Nephron (organoid): ENCODE results near the gene SERTAD1.

Experiments used
- H3K27ac Mint-ChIP-seq, 3 experiments: 2 replicates each; pipeline ENCODE4 v1.8.0; 2020; ENCODE audit warnings: mixed read lengths in 3 of 3, mild to moderate bottlenecking in 2 of 3, moderate library complexity in 1 of 3
- H3K27me3 Mint-ChIP-seq: 2 replicates; pipeline ENCODE4 v1.8.0; 2021; ENCODE audit warnings: low read depth, mild to moderate bottlenecking, moderate library complexity, mixed read lengths
- H3K36me3 Mint-ChIP-seq: 2 replicates; pipeline ENCODE4 v1.8.0; 2020; ENCODE audit warnings: low read depth, mixed read lengths
- H3K4me1 Mint-ChIP-seq: 2 replicates; pipeline ENCODE4 v1.8.0; 2020; ENCODE audit warnings: mixed read lengths
- H3K4me3 Mint-ChIP-seq, 3 experiments: 2 replicates each; pipeline ENCODE4 v1.8.0; 2020; ENCODE audit warnings: mild to moderate bottlenecking in 3 of 3, mixed read lengths in 3 of 3, moderate library complexity in 2 of 3
- H3K9me3 Mint-ChIP-seq: 2 replicates; pipeline ENCODE4 v1.8.0; 2020; ENCODE audit warnings: mixed read lengths
- TF ChIP-seq, protein P1 (sequence below), 3 experiments: fragments of 200-600 bp; sonication (generic); IDR thresholded peaks; one replicate each; pipeline ENCODE4 v1.5.0; 2021; ENCODE audit warnings: antibody characterized with exemption in 3 of 3; ENCODE audit not compliant: unreplicated experiment in 3 of 3

The SERTAD1 gene

DNA sequence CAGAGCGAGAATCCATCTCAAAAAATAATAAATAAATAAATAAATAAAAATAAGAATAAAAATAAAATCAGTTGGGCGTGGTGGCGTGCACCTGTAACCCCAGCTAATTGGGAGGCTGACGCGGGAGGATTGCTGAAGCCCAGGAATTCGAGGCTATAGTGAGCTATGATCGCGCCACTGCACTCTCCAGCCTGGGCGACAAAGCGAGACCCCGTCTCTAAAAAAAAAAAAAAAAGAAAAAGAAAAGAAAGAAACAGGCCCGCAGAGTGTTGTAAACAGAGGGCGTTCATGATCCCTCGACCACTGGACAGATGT is 5.4 kb downstream of the SERTAD1 start:
- Mint-ChIP-seq H3K27ac (peak overlapping the region; percentile 98 to 99 (median 99)), H3K36me3 (peaks cover 6% of the 10 kb centered on the region), H3K4me3 (peak overlapping the region; percentile 79 to 86 (median 83)), H3K4me1 (peaks cover 46% of the 10 kb centered on the region), H3K27me3 (no peaks in the 10 kb centered on the region), H3K9me3 (no peaks in the 10 kb centered on the region)
- TF ChIP-seq, protein P1, sequence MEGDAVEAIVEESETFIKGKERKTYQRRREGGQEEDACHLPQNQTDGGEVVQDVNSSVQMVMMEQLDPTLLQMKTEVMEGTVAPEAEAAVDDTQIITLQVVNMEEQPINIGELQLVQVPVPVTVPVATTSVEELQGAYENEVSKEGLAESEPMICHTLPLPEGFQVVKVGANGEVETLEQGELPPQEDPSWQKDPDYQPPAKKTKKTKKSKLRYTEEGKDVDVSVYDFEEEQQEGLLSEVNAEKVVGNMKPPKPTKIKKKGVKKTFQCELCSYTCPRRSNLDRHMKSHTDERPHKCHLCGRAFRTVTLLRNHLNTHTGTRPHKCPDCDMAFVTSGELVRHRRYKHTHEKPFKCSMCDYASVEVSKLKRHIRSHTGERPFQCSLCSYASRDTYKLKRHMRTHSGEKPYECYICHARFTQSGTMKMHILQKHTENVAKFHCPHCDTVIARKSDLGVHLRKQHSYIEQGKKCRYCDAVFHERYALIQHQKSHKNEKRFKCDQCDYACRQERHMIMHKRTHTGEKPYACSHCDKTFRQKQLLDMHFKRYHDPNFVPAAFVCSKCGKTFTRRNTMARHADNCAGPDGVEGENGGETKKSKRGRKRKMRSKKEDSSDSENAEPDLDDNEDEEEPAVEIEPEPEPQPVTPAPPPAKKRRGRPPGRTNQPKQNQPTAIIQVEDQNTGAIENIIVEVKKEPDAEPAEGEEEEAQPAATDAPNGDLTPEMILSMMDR (IDR thresholded peaks at IDR 0.05; ENCODE audit: unreplicated experiment in 3 of 3) = no peak

DNA sequence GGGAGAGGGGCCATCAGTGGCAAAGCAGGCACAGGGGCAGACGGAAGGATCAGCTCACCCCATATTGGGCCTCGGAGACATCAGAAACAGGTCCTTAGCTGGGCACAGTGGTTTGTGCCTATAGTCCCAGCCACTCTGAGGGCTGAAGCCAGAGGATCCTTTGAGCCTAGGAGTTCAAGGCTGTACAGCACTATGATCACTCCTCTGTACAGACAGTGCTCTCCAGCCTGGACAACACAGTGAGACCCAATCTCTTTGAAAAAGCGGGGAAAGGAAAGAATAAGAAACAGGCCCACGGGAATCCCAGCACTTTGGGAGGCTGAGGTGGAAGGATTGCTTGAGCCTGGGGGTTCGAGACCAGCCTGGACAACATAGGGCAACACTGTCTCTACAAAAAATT is 6.0 kb downstream of the SERTAD1 start:
- TF ChIP-seq, protein P1 (IDR thresholded peaks at IDR 0.05; ENCODE audit: unreplicated experiment in 3 of 3) = no peak
- Mint-ChIP-seq H3K36me3 (peaks cover 6% of the 10 kb centered on the region), H3K27me3 (no peaks in the 10 kb centered on the region), H3K9me3 (no peaks in the 10 kb centered on the region), H3K27ac (peak overlapping the region; percentile 71 to 89 (median 77)), H3K4me1 (peaks cover 51% of the 10 kb centered on the region), H3K4me3 (peak overlapping the region; percentile 61 to 74 (median 66))

DNA sequence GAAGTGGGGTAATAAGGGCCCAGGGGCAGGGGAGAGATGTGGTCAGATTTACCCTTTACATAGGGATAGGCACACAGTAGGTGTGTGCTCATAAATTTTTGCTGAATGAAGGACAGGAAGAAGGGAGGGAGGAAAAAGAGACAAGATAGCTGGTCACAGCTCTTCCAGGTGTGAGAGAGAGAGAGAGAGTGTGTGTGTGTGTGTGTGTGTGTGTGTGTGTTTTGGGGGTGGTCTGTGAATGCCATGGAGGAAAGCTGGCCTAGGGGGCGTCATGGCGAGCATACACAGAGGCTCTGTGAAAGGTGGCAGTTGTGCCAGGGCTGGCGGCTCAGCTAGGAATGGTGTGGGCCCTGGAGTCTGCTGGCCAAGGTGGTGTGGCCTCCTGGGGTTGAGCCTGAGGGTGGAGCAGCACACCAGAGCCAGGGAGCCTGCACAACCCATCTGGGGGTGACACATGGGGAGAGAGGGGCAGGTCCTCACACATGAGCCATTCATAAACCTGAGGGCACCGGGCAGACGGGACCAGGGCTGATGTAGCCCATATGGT is 6.7 kb downstream of the SERTAD1 start:
- Mint-ChIP-seq H3K27ac (peak overlapping the region; percentile 71 to 89 (median 77)), H3K4me3 (peak overlapping the region; percentile 61 to 68 (median 66)), H3K27me3 (no peaks in the 10 kb centered on the region), H3K36me3 (peaks cover 6% of the 10 kb centered on the region), H3K9me3 (no peaks in the 10 kb centered on the region), H3K4me1 (peaks cover 47% of the 10 kb centered on the region)
- TF ChIP-seq, protein P1 (IDR thresholded peaks at IDR 0.05; ENCODE audit: unreplicated experiment in 3 of 3) = no peak

DNA sequence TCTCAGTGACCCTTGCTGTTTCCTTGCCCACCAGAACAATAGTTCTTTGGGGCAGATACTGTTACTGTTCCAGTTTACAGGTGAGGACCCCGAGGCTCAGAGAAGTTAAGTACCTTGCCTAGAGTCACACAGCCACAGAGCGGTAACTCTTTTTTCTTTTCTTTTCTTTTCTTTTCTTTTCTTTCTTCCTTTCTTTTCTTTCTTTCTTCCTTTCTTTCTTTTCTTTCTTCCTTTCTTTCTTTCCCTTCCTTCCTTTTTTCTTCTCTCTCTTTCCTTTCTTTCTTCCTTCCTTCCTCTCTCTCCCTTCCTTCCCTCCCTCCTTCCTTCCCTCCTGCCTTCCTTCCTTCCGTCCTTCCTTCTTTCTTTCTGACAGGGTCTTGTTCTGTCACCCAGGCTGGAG is 7.8 kb downstream of the SERTAD1 start:
- Mint-ChIP-seq H3K27me3 (no peaks in the 10 kb centered on the region), H3K27ac (peak overlapping the region; percentile 89 to 97 (median 89)), H3K36me3 (peaks cover 6% of the 10 kb centered on the region), H3K9me3 (no peaks in the 10 kb centered on the region), H3K4me1 (peaks cover 52% of the 10 kb centered on the region), H3K4me3 (peak overlapping the region in 2 of 3 experiments; percentile 13 to 39)
- TF ChIP-seq, protein P1 (IDR thresholded peaks at IDR 0.05; ENCODE audit: unreplicated experiment in 3 of 3) = no peak

DNA sequence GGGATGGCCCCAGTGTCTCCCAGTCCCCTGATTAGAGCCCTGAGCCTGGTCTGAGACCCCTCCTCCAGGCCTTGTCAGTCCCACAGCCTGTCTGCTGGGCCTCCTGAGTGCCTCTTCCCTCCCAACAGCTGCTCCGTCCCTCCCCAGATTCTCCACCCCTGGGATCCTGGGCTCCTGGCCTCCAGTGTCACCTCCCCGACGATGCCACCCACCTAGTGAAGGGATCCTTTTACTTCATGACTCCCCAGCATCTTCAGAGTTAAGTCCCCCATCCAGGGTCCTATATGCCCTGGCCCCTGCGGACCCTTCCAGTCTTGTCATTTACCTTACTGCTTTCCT is 8.2 kb downstream of the SERTAD1 start:
- peaks cover 52% of the 10 kb centered on the region for H3K4me1 Mint-ChIP-seq
- H3K36me3 Mint-ChIP-seq = peaks cover 6% of the 10 kb centered on the region
- H3K27ac Mint-ChIP-seq = peak overlapping the region; percentile 89 to 97 (median 89)
- TF ChIP-seq, protein P1 (IDR thresholded peaks at IDR 0.05; ENCODE audit: unreplicated experiment in 3 of 3) = no peak
- no peaks in the 10 kb centered on the region for H3K9me3 Mint-ChIP-seq
- H3K27me3 Mint-ChIP-seq = no peaks in the 10 kb centered on the region
- peak overlapping the region in 2 of 3 experiments; percentile 13 to 39 for H3K4me3 Mint-ChIP-seq

DNA sequence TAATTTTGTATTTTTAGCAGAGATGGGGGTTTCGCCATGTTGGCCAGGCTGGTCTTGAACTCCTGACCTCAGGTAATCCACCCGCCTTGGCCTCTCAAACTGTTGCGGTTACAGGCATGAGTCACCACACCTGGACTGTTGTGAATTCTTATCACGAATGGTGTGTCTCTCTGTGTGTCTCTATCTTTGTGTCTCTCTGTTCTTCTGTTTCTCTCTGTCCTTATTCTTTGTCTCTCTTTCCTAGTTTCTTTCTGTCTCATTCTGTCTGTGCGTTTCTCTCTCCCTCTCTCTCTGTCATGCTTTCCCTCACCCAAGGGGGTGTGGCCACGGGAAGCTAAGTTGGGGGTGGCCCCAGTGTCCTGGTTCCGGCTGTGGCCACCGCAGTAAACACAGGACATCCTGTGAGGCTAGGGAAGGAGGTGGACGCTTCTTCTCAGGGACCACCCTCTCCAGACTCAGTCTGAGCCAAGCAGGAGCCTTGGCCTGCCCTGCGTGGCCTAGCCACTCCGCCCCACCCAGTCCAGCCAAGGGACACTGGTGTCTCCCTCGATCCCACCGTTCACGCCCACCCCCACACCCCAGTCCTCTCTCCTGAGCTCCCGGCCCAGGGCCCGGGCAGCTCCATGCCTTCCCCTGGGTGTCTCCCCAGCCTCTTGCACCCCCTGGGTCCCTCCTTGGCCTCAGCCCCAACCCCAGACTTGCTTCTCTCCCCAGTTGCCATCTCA is 8.7 kb downstream of the SERTAD1 start:
- no peaks in the 10 kb centered on the region for H3K27me3 Mint-ChIP-seq
- peak overlapping the region; percentile 89 to 97 (median 89) for H3K27ac Mint-ChIP-seq
- H3K4me1 Mint-ChIP-seq = peaks cover 46% of the 10 kb centered on the region
- H3K4me3 Mint-ChIP-seq = peak overlapping the region in 2 of 3 experiments; percentile 33 to 51
- TF ChIP-seq, protein P1 (IDR thresholded peaks at IDR 0.05; ENCODE audit: unreplicated experiment in 3 of 3) = no peak
- no peaks in the 10 kb centered on the region for H3K9me3 Mint-ChIP-seq
- peaks cover 3% of the 10 kb centered on the region for H3K36me3 Mint-ChIP-seq
